Breast epithelium (tissue), 4 donors: Measurements from ENCODE around the gene SCML2. TPM values are rescaled to one million over a fixed set of nuclear protein-coding genes. Genes with fewer than 3 reads are reported as not detected.

Experiments used
- DNase-seq, 2 donors: peaks; one replicate each; pipeline ENCODE4 v3.0.0-alpha.2; 2019; ENCODE audit warnings: low spot score in 2 of 2
- H3K27ac ChIP-seq, 2 donors: fragments of 200-600 bp; sonication (generic) in 1 of 2; one replicate each; pipeline ENCODE4 v1.5.1; 2016 to 2019; ENCODE audit warnings: mild to moderate bottlenecking in 1 of 2
- H3K27me3 ChIP-seq, 2 donors: fragments of 200-600 bp; sonication (generic) in 1 of 2; one replicate each; pipeline versions ENCODE4 v1.5.1 to v1.6.0; 2017 to 2019; ENCODE audit warnings: control low read depth in 1 of 2, mild to moderate bottlenecking in 1 of 2
- H3K36me3 ChIP-seq: fragments of 200-600 bp; one replicate; pipeline ENCODE4 v1.5.1; 2019
- H3K4me1 ChIP-seq, 2 donors: fragments of 200-600 bp; sonication (generic); one replicate each; pipeline ENCODE4 v1.5.1; 2016 to 2019; ENCODE audit warnings: control low read depth in 1 of 2
- H3K4me3 ChIP-seq, 3 donors: fragments of 200-600 bp; sonication (generic); 1 replicate in 2 of 3; 2 replicates in 1 of 3; pipeline ENCODE4 v1.5.1; 2016 to 2019; ENCODE audit warnings: mild to moderate bottlenecking in 3 of 3, moderate library complexity in 2 of 3
- H3K9me3 ChIP-seq, 2 donors: fragments of 200-600 bp; sonication (generic) in 1 of 2; one replicate each; pipeline ENCODE4 v1.5.1; 2016 to 2019; ENCODE audit warnings: control low read depth in 1 of 2
- POLR2A ChIP-seq: fragments of 450-650 bp; IDR thresholded peaks from one replicate; pipeline ENCODE4 v1.6.1; 2016; ENCODE audit warnings: antibody characterized with exemption, mild to moderate bottlenecking, moderate library complexity
- POLR2AphosphoS5 ChIP-seq, 3 donors: sonication (generic); formaldehyde crosslinking; IDR thresholded peaks; one replicate each; pipeline ENCODE4 v1.6.1; 2017; ENCODE audit warnings: antibody characterized with exemption in 3 of 3
- intact Hi-C: fragments of 100-400 bp; cut with DNase I; formaldehyde crosslinking; loops from one replicate; pipeline ENCODE4 v1.15.1; 2023; ENCODE audit warnings: low total_unique reads
- total RNA-seq, 3 donors: library from RNA; depleted of rRNA; stranded (reverse); fragments of >200 nt; gene quantifications; one replicate each; pipeline ENCODE4 v1.1.0, GENCODE V29; 2016
- TF ChIP-seq, protein P1 (sequence below), 3 donors: fragments of 450-650 bp; IDR thresholded peaks; one replicate each; pipeline ENCODE4 v1.5.1; 2016 to 2017; ENCODE audit warnings: antibody characterized with exemption in 3 of 3, mild to moderate bottlenecking in 3 of 3, moderate library complexity in 3 of 3

The SCML2 gene
- total RNA-seq, 3 donors from 2014 or later, result 1.8 to 3.9 (median 1.8) TPM

DNA sequence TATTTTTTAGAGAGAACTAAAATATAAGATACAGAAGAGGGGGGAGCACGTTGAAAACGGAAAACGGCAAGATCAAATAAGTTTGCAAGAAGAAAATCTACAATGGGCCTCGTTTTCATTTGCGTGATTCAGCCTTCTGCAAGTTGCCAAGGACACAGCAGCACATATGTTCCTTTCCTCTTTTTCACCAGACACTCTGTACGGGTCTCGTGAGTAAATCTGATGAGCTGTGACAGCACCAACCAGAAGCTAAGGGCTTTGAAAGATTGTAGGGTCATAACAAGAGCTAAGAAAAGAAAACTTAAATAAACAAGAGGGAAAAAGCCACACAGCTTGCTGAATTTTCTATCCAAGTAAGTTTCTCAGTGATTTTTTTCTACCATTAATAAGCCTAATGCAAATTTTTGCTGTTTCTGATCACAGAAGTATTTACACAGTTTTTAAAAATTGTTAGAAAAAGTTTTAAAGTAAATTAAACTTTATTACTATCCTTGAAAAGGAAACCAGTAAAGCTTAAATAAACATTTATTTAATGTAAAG is 63.4 kb downstream of the SCML2 start:
- Histone ChIP-seq H3K4me3 (no peak overlapping the region), H3K36me3 (no peaks in the 10 kb centered on the region), H3K27ac (no peak overlapping the region), H3K9me3 (peaks cover 0 to 8% of the 10 kb centered on the region in 2 donors), H3K27me3 (peaks cover 0 to 10% of the 10 kb centered on the region in 2 donors), H3K4me1 (no peaks in the 10 kb centered on the region)
- intact Hi-C loops, result no loop called here
- no peak for TF ChIP-seq POLR2A
- TF ChIP-seq POLR2AphosphoS5 (IDR thresholded peaks at IDR 0.05), result no peak
- TF ChIP-seq, protein P1, sequence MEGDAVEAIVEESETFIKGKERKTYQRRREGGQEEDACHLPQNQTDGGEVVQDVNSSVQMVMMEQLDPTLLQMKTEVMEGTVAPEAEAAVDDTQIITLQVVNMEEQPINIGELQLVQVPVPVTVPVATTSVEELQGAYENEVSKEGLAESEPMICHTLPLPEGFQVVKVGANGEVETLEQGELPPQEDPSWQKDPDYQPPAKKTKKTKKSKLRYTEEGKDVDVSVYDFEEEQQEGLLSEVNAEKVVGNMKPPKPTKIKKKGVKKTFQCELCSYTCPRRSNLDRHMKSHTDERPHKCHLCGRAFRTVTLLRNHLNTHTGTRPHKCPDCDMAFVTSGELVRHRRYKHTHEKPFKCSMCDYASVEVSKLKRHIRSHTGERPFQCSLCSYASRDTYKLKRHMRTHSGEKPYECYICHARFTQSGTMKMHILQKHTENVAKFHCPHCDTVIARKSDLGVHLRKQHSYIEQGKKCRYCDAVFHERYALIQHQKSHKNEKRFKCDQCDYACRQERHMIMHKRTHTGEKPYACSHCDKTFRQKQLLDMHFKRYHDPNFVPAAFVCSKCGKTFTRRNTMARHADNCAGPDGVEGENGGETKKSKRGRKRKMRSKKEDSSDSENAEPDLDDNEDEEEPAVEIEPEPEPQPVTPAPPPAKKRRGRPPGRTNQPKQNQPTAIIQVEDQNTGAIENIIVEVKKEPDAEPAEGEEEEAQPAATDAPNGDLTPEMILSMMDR (IDR thresholded peaks at IDR 0.05), result no peak
- DNase-seq, result no peak

DNA sequence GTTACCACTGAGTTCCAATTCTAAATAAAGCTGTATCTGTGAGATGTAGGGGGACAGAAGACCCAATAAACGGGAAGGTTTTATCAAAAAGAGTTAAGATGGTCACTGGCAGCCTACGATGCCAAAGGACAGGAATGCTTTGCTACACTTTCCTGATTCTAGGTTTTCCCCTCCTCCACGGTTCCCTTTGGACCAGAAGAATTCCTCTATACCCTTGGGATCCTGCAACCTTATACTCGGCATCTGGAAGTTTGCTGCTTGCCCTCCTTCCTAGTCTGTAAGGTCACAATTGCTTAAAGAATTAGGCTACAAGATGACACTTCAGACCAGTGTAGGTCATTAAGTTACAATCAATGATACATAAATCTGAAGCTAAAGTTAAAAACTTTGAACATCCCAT is 64.3 kb downstream of the SCML2 start:
- peaks cover 0 to 3% of the 10 kb centered on the region in 2 donors for H3K9me3 ChIP-seq
- DNase-seq, result no peak
- H3K36me3 ChIP-seq, result no peaks in the 10 kb centered on the region
- peaks cover 0 to 10% of the 10 kb centered on the region in 2 donors for H3K27me3 ChIP-seq
- H3K27ac ChIP-seq, result no peak overlapping the region
- no peak for TF ChIP-seq POLR2AphosphoS5 (IDR thresholded peaks at IDR 0.05)
- TF ChIP-seq, protein P1 (IDR thresholded peaks at IDR 0.05), result no peak
- no peak for TF ChIP-seq POLR2A
- no peak overlapping the region for H3K4me3 ChIP-seq
- no peaks in the 10 kb centered on the region for H3K4me1 ChIP-seq
- intact Hi-C loops, result no loop called here

DNA sequence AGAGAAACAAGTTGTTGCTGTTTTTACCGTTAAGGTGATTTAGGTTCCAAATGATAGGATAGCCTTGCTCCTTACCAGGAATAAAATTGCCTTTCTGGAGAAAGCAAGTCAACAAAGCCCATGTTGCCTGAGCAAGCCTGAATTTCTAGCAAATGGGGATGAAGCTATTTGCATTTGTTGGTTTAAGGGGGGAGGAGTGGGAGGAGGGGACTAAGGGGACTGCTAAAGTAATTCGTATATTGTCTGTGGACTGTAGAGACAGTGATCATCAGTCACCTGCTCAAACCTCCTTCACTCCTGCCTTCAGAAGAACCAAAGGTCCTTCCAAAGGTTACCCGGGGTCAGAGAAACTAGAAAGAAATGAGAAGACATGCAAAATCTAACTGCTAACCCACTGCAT is 65.8 kb downstream of the SCML2 start:
- H3K27me3 ChIP-seq, result peaks cover 0 to 4% of the 10 kb centered on the region in 2 donors
- H3K4me1 ChIP-seq, result no peaks in the 10 kb centered on the region
- intact Hi-C loops, result no loop called here
- no peak overlapping the region for H3K4me3 ChIP-seq
- TF ChIP-seq, protein P1 (IDR thresholded peaks at IDR 0.05), result no peak
- TF ChIP-seq POLR2AphosphoS5 (IDR thresholded peaks at IDR 0.05) (no peak), POLR2A (no peak)
- no peak for DNase-seq
- no peaks in the 10 kb centered on the region for H3K36me3 ChIP-seq
- no peaks in the 10 kb centered on the region for H3K9me3 ChIP-seq
- no peak overlapping the region for H3K27ac ChIP-seq

DNA sequence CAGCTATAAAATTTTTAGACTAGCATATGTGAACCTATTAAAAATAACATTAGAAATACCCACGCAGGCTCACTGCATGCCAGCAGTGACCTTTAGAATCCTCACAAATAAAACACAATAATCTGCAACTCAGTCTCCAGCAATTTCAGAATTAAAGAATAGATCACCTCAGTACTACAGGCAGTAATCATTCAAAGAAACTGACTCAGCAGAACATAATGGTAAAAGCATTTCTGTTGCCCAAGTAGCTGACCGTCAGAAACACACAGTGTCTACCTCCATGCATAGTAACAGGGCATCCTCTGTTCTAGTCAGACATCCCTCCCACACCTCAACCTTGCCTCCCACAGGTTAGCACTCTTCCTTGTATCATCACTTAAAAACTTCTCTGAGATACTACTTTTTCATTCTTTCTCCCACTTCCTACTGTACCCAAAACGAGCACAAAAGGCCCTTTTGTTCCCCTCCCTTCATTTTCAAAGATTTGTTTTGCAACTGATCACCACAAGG is 68.1 kb downstream of the SCML2 start:
- no peak for DNase-seq
- Histone ChIP-seq H3K36me3 (no peaks in the 10 kb centered on the region), H3K9me3 (no peaks in the 10 kb centered on the region), H3K4me3 (no peak overlapping the region), H3K4me1 (no peaks in the 10 kb centered on the region), H3K27ac (no peak overlapping the region), H3K27me3 (peaks cover 0 to 4% of the 10 kb centered on the region in 2 donors)
- no peak for TF ChIP-seq POLR2A
- TF ChIP-seq, protein P1 (IDR thresholded peaks at IDR 0.05), result no peak
- TF ChIP-seq POLR2AphosphoS5 (IDR thresholded peaks at IDR 0.05), result no peak
- intact Hi-C loops, result no loop called here

DNA sequence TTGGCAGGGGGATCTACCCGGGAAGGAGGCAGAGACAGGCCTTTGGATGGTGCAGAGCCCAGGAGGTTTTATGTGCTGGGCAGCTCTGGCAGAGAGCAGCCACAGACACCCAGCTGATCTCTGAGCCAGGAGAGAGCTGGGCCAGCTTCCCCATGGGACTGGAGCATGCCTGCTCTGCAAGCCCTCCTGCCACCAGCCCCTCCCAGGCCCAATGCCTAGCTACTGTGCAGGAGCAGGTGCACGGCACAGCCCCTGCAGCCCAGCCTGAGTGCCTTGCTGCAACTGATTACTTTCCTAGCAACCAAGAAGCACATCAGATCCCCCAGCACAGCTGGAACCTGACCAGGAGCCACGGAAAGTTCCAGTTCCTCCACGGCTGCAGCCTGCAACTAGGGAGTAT is 76.0 kb downstream of the SCML2 start:
- TF ChIP-seq POLR2AphosphoS5 (IDR thresholded peaks at IDR 0.05) (no peak), POLR2A (no peak)
- TF ChIP-seq, protein P1 (IDR thresholded peaks at IDR 0.05), result no peak
- Histone ChIP-seq H3K36me3 (no peaks in the 10 kb centered on the region), H3K27ac (no peak overlapping the region), H3K27me3 (peaks cover 0 to 18% of the 10 kb centered on the region in 2 donors), H3K9me3 (peaks cover 16 to 29% of the 10 kb centered on the region in 2 donors), H3K4me1 (no peaks in the 10 kb centered on the region), H3K4me3 (no peak overlapping the region)
- no peak for DNase-seq
- intact Hi-C loops, result no loop called here
